H1 (cell line): ENCODE data around the gene AMY1A.
"Not testable (repeated sequence)": the region's sequence is repeated elsewhere in the genome, so short reads cannot be mapped to it uniquely, and the experiment has no call there.

Experiments used
- CBX8 ChIP-seq: fragments of 300-800, 300-1000 bp; sonication (generic); IDR thresholded peaks from 2 replicates; pipeline ENCODE4 v1.7.1; 2016; ENCODE audit warnings: low read depth, low read length, borderline replicate concordance
- CEBPB ChIP-seq: IDR thresholded peaks from 2 replicates; pipeline ENCODE4 v1.6.1; 2012; ENCODE audit warnings: low read depth, low read length
- CTCF ChIP-seq, 3 experiments: IDR thresholded peaks; 1 replicate in 2 of 3; 2 replicates in 1 of 3; pipeline versions ENCODE4 v1.5.1 to v1.6.1; 2011; ENCODE audit warnings: low read length in 3 of 3, mild to moderate bottlenecking in 3 of 3, inconsistent platforms in 2 of 3, low read depth in 1 of 3, moderate library complexity in 1 of 3; ENCODE audit not compliant: insufficient read depth in 1 of 3; ENCODE audit errors: control extremely low read depth in 1 of 3
- EGR1 ChIP-seq: IDR thresholded peaks from 2 replicates; pipeline ENCODE4 v1.6.1; 2011; ENCODE audit warnings: low read depth, low read length, borderline replicate concordance
- EP300 ChIP-seq, 2 experiments: IDR thresholded peaks; 1 replicate in 1 of 2; 2 replicates in 1 of 2; pipeline ENCODE4 v1.6.1; 2011 to 2012; ENCODE audit warnings: low read depth in 2 of 2, low read length in 2 of 2, mild to moderate bottlenecking in 2 of 2, borderline replicate concordance in 1 of 2, inconsistent platforms in 1 of 2, moderate library complexity in 1 of 2
- POLR2A ChIP-seq, 2 experiments: IDR thresholded peaks; 1 replicate in 1 of 2; 2 replicates in 1 of 2; pipeline ENCODE4 v1.6.1; 2011; ENCODE audit warnings: low read depth in 2 of 2, low read length in 2 of 2, mild to moderate bottlenecking in 2 of 2; ENCODE audit errors: control extremely low read depth in 1 of 2
- POLR2AphosphoS5 ChIP-seq: IDR thresholded peaks from 2 replicates; pipeline ENCODE4 v1.6.1; 2011; ENCODE audit warnings: low read depth, low read length
- RFX5 ChIP-seq: IDR thresholded peaks from 2 replicates; pipeline ENCODE4 v1.6.1; 2011; ENCODE audit warnings: low read depth, low read length, improper control_type of control experiment, borderline replicate concordance
- SP4 ChIP-seq: IDR thresholded peaks from 2 replicates; pipeline ENCODE4 v1.6.1; 2012; ENCODE audit warnings: low read length, inconsistent platforms
- SUZ12 ChIP-seq: fragments of 200-600 bp; sonication (generic); IDR thresholded peaks from 2 replicates; pipeline ENCODE4 v1.6.1; 2012; ENCODE audit warnings: mild to moderate bottlenecking, inconsistent platforms, low read length, moderate library complexity, mixed read lengths
- TAF1 ChIP-seq: IDR thresholded peaks from 2 replicates; pipeline ENCODE4 v1.6.1; 2011; ENCODE audit warnings: mild to moderate bottlenecking, low read depth, low read length
- YY1 ChIP-seq: IDR thresholded peaks from 2 replicates; pipeline ENCODE4 v1.6.1; 2011; ENCODE audit warnings: low read depth, mild to moderate bottlenecking, low read length

GRCh38 chr1:103697430-103697829 is 41.9 kb downstream of the AMY1A start:
- TF ChIP-seq POLR2AphosphoS5; SP4; EP300 (IDR thresholded peaks at IDR 0.05; ENCODE audit: borderline replicate concordance in 1 of 2, low read depth in 2 of 2, low read length in 2 of 2); POLR2A (IDR thresholded peaks at IDR 0.05; ENCODE audit: control extremely low read depth in 1 of 2, low read depth in 2 of 2, low read length in 2 of 2); CTCF (IDR thresholded peaks at IDR 0.05; ENCODE audit: control extremely low read depth in 1 of 3, insufficient read depth in 1 of 3, low read depth in 1 of 3, low read length in 3 of 3); EGR1; SUZ12; TAF1; YY1; CBX8; CEBPB; RFX5: not testable (repeated sequence)
